ENCODE results near the gene CA11. TPM values are rescaled to one million over a fixed set of nuclear protein-coding genes. Genes with fewer than 3 reads are reported as not detected.
A peak's percentile ranks its signal among the peaks of the same experiment; 100 is the strongest.

Gene CA11
- total RNA-seq, 1 donor from 2014 or later, result 7.8 TPM

DNA sequence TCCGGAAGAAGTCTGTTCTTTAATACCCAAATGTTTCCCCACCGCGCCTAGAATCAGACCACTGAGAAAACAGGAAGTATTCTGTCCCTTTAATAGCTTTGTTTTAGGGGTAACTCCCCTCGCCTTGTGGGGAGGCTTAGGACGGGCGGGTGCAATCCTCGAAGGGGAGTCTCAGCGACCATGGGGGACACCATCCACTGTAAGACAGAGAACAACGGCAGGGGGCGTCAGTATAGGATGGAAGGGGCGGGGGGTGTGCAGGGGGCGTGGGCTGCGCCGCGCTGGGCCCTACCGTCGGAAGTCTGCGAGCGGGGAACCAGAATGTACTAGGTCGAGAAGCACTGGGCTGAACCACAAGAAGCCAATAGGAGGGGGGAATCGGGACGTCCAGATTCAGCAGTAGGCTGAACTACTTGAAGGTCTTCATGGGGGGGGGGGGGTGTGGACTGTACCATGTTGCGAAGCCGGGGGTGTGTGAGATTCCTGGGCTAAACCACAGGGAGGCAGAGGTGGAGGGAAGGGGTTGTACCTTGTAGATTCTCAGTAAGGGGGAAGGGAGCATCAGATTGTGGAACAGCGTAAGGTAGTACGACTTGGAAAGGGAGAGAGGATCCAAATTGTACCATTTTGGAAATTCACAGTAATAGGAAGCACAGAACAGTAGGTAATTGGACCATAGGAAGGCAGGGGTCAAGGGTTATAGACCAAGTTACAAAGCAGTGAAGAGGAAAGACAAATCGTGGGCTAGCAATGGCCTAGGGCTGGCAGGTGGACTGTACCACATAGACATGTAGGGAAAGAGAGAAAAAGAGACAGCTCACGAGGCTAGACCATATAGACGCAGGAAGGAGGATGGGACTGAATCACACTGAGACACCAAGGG is 7.8 kb downstream of the CA11 start:
- Mint-ChIP-seq H3K27me3 (ENCODE audit: unreplicated experiment) (peaks cover 22% of the 10 kb centered on the region), H3K4me3 (ENCODE audit: unreplicated experiment) (peak overlapping the region; percentile 86), H3K9me3 (ENCODE audit: unreplicated experiment) (peaks cover 7% of the 10 kb centered on the region), H3K4me1 (ENCODE audit: low read depth, unreplicated experiment) (peaks cover 13% of the 10 kb centered on the region), H3K27ac (ENCODE audit: unreplicated experiment) (peak overlapping the region; percentile 90), H3K36me3 (ENCODE audit: unreplicated experiment) (peaks cover 4% of the 10 kb centered on the region)
- peak; percentile 73 for DNase-seq
- TF ChIP-seq, protein P1, sequence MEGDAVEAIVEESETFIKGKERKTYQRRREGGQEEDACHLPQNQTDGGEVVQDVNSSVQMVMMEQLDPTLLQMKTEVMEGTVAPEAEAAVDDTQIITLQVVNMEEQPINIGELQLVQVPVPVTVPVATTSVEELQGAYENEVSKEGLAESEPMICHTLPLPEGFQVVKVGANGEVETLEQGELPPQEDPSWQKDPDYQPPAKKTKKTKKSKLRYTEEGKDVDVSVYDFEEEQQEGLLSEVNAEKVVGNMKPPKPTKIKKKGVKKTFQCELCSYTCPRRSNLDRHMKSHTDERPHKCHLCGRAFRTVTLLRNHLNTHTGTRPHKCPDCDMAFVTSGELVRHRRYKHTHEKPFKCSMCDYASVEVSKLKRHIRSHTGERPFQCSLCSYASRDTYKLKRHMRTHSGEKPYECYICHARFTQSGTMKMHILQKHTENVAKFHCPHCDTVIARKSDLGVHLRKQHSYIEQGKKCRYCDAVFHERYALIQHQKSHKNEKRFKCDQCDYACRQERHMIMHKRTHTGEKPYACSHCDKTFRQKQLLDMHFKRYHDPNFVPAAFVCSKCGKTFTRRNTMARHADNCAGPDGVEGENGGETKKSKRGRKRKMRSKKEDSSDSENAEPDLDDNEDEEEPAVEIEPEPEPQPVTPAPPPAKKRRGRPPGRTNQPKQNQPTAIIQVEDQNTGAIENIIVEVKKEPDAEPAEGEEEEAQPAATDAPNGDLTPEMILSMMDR (IDR thresholded peaks at IDR 0.05; ENCODE audit: partially characterized antibody, unreplicated experiment), result no peak

DNA sequence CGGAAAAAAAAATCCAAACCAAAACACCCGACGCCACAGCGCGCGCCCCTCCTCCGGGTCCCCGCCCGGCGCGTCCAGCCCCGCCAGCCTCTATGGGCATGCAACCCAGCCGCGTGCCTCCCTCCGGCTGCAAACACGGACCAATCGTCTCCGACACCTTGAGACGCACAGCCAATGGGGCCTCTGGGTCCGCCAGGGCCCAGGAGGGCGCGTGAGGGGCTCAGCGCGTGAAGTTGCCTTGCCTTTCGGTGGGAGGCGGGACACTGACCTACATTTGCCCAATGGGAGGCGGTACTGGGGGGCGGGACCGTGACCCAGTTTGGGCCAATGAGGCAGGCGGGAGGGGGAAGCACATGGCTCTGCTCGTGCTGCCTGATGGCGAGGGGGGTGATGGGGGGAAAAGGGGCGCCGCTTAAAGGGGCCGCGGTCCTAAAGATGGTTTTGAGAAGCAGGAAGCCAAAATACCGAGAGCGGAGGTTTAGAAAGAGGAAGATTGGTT is 8.5 kb downstream of the CA11 start:
- peak; percentile 95 for DNase-seq
- H3K4me1 Mint-ChIP-seq (ENCODE audit: low read depth, unreplicated experiment), result peaks cover 13% of the 10 kb centered on the region
- H3K27me3 Mint-ChIP-seq (ENCODE audit: unreplicated experiment), result peaks cover 20% of the 10 kb centered on the region

DNA sequence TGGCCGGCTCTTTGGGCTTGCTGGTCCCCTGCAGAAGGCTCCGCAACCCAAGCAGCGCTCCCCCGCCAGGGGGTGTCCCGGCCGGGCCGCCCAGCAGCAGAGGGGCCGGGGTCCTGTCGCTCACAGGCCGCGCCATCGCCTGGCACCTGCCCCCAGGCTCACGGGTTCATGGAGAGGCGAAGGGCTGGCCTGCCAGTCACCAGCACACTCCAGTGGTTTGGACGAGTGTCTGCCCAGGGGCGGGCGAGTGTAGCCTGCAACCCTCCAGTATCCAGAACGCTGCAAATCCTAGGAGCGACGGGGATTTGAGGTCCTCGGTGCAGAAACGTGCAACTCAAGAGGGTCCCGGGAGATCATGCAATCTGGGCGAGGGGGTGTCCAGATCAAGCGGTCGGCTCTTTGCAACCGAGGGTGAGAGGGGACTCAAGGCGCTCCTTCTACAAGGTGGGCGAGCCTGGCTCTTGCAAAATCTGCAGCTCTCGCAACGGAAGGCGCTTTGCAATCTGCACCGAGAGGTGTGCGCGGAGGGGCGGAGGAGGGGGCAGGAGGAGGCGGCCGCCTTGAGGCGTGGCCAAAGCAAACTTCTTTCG is 9.0 kb downstream of the CA11 start, which contains the start of gene DBP:
Gene DBP (minus strand): TSS at position 521 of the 590 bp plus-strand sequence. CDS start 385 bp downstream, at position 136.
- Mint-ChIP-seq H3K4me3 (ENCODE audit: unreplicated experiment) (peak within 1 kb of the TSS; percentile 86), H3K36me3 (ENCODE audit: unreplicated experiment) (peaks cover 4% of the 10 kb centered on the region), H3K27me3 (ENCODE audit: unreplicated experiment) (peaks cover 20% of the 10 kb centered on the region), H3K9me3 (ENCODE audit: unreplicated experiment) (peaks cover 6% of the 10 kb centered on the region), H3K27ac (ENCODE audit: unreplicated experiment) (peak within 1 kb of the TSS; percentile 90), H3K4me1 (ENCODE audit: low read depth, unreplicated experiment) (peaks cover 13% of the 10 kb centered on the region)
- DNase-seq, result peak; percentile 55
- TF ChIP-seq, protein P1 (IDR thresholded peaks at IDR 0.05; ENCODE audit: partially characterized antibody, unreplicated experiment), result no peak

More for the DNA sequence above, 8.5 kb downstream of the CA11 start:
- Mint-ChIP-seq H3K9me3 (ENCODE audit: unreplicated experiment) (peaks cover 5% of the 10 kb centered on the region), H3K36me3 (ENCODE audit: unreplicated experiment) (peaks cover 4% of the 10 kb centered on the region), H3K27ac (ENCODE audit: unreplicated experiment) (peak overlapping the region; percentile 90), H3K4me3 (ENCODE audit: unreplicated experiment) (peak overlapping the region; percentile 86)
- TF ChIP-seq, protein P1 (IDR thresholded peaks at IDR 0.05; ENCODE audit: partially characterized antibody, unreplicated experiment), result no peak

DNA sequence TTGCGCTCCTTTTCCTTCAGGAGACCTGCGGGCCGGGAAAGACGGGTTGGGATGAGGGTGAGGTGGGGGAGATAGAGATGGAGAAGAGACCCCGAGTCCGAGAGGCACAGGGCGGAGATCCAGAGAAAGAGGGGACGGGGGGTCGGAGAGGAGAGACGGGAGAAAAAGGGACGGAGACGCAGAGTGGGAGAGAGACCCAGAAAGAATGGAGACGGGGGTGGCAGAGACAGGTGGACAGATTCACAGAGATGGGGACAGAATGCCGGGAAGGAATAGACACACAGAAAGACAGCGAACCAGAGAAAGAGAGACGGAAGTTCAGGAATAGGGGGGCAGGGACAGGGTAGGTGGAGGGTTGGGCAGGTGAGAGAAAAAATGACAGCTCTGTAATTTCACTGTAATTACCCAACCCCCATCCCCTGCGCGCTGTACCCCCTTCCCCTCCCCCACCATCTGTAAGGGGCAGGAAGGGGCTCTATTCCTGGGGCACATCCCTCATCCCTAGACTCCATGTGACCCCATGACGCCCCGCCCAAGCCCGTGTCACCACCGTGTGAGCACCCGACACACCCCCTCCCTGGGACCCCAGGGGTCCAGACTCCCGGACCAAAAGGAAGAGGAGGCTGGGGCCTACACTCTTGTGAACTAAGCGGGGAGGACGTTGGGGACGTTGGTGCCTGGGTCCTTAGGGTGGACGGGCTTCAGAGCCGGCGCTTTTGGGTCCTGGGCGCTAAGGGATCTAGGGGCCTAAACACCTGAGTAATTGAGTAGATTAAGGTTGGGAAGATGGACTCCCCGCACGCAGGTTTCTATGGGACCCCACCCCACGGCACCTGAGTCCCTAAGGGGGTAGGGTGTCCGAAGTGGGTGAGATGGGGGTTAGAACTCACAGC is 9.8 kb downstream of the CA11 start:
- no peak overlapping the region for H3K27ac Mint-ChIP-seq (ENCODE audit: unreplicated experiment)
- H3K36me3 Mint-ChIP-seq (ENCODE audit: unreplicated experiment), result peaks cover 4% of the 10 kb centered on the region
- H3K4me3 Mint-ChIP-seq (ENCODE audit: unreplicated experiment), result peak overlapping the region; percentile 72
- H3K27me3 Mint-ChIP-seq (ENCODE audit: unreplicated experiment), result peaks cover 18% of the 10 kb centered on the region
- no peak for DNase-seq
- peaks cover 13% of the 10 kb centered on the region for H3K4me1 Mint-ChIP-seq (ENCODE audit: low read depth, unreplicated experiment)
- H3K9me3 Mint-ChIP-seq (ENCODE audit: unreplicated experiment), result peaks cover 6% of the 10 kb centered on the region
- TF ChIP-seq, protein P1 (IDR thresholded peaks at IDR 0.05; ENCODE audit: partially characterized antibody, unreplicated experiment), result no peak

Measured in glutamatergic neuron (in vitro differentiated cells).